Lung (tissue), 12 donors: ENCODE measurements around the gene C9orf50. TPM values are rescaled to one million over a fixed set of nuclear protein-coding genes. Genes with fewer than 3 reads are reported as not detected.

Experiments used
- ATAC-seq: fragments of 200-7000 bp; cut with Tn5 transposase; one replicate; pipeline ENCODE4 v1.9.1; 2020; ENCODE audit warnings: moderate number of reproducible peaks; ENCODE audit not compliant: insufficient read depth, low FRiP score
- DNase-seq, 3 donors: peaks; one replicate each; pipeline ENCODE4 v3.0.0-alpha.2; 2013 to 2017
- H3K27ac ChIP-seq, 2 donors: one replicate each; pipeline ENCODE4 v1.5.1; 2013; ENCODE audit warnings: mild to moderate bottlenecking in 2 of 2, moderate library complexity in 2 of 2, control low read depth in 1 of 2, inconsistent platforms in 1 of 2, low read depth in 1 of 2, low read length in 1 of 2
- H3K27me3 ChIP-seq, 3 donors: one replicate each; pipeline ENCODE4 v1.5.1; 2013; ENCODE audit warnings: low read length in 2 of 3; ENCODE audit not compliant: control insufficient read depth in 3 of 3, insufficient read depth in 3 of 3
- H3K36me3 ChIP-seq, 4 donors: one replicate each; pipeline ENCODE4 v1.5.1; 2013; ENCODE audit warnings: low read length in 4 of 4, mild to moderate bottlenecking in 1 of 4, moderate library complexity in 1 of 4; ENCODE audit not compliant: control insufficient read depth in 4 of 4, insufficient read depth in 4 of 4
- H3K4me1 ChIP-seq, 5 donors: one replicate each; pipeline ENCODE4 v1.5.1; 2013; ENCODE audit warnings: low read length in 5 of 5, mild to moderate bottlenecking in 2 of 5, moderate library complexity in 1 of 5; ENCODE audit not compliant: control insufficient read depth in 5 of 5, insufficient read depth in 5 of 5
- H3K4me3 ChIP-seq: one replicate; pipeline ENCODE4 v1.5.1; 2013; ENCODE audit warnings: mild to moderate bottlenecking, control low read depth, moderate library complexity
- H3K9ac ChIP-seq, 2 donors: one replicate each; pipeline ENCODE4 v1.5.1; 2013; ENCODE audit warnings: low read length in 2 of 2, control low read depth in 1 of 2; ENCODE audit not compliant: insufficient read depth in 1 of 2
- H3K9me3 ChIP-seq, 4 donors: one replicate each; pipeline ENCODE4 v1.5.1; 2013; ENCODE audit warnings: low read length in 3 of 4, mild to moderate bottlenecking in 1 of 4, moderate library complexity in 1 of 4; ENCODE audit not compliant: control insufficient read depth in 4 of 4, insufficient read depth in 3 of 4
- WGBS, 2 donors: extraction: QIAGEN DNeasy Blood & Tissue Kit; methylation state at CpG; one replicate each; pipeline ENCODE4 v1.1.7; 2013; 5-methylcytosine and 5-hydroxymethylcytosine counted together
- polyA plus RNA-seq, 2 donors: library from polyadenylated mRNA; stranded (reverse); fragments of 200-250 nt; gene quantifications; one replicate each; pipeline ENCODE4 v1.2.1, GENCODE V29; 2013
- total RNA-seq, 2 donors: library from RNA; depleted of rRNA in 1 of 2; stranded (reverse); fragments of >200 nt in 1 of 2; gene quantifications; one replicate each; pipeline ENCODE4 v1.2.1, GENCODE V29; 2014 to 2021
- TF ChIP-seq, protein P1 (sequence below): IDR thresholded peaks from 2 replicates; pipeline ENCODE4 v1.5.1; 2012; ENCODE audit warnings: mild to moderate bottlenecking; ENCODE audit errors: control extremely low read depth, extremely low read depth
- donor health status: control.
- donor health status: control.
- donor health status: Bipolar disorder and iron deficiency.
- donor health status: healthy.
- donor health status: DM: yes; HTN: yes; CAD: no.

Gene C9orf50
- total and polyA plus RNA-seq, 4 donors = 0.15 to 0.28 TPM; not detected in 2

GRCh38 chr9:129626625-129627284, 5.9 kb upstream of the C9orf50 start:
- peak overlapping the region; percentile 2 to 58 for H3K9ac ChIP-seq
- DNase-seq = no peak
- H3K27me3 ChIP-seq = no peaks in the 10 kb centered on the region
- H3K36me3 ChIP-seq = peaks cover 0 to 6% (median 1%) of the 10 kb centered on the region in 4 donors
- H3K4me1 ChIP-seq = peaks cover 0 to 26% (median 12%) of the 10 kb centered on the region in 5 donors
- TF ChIP-seq, protein P1, sequence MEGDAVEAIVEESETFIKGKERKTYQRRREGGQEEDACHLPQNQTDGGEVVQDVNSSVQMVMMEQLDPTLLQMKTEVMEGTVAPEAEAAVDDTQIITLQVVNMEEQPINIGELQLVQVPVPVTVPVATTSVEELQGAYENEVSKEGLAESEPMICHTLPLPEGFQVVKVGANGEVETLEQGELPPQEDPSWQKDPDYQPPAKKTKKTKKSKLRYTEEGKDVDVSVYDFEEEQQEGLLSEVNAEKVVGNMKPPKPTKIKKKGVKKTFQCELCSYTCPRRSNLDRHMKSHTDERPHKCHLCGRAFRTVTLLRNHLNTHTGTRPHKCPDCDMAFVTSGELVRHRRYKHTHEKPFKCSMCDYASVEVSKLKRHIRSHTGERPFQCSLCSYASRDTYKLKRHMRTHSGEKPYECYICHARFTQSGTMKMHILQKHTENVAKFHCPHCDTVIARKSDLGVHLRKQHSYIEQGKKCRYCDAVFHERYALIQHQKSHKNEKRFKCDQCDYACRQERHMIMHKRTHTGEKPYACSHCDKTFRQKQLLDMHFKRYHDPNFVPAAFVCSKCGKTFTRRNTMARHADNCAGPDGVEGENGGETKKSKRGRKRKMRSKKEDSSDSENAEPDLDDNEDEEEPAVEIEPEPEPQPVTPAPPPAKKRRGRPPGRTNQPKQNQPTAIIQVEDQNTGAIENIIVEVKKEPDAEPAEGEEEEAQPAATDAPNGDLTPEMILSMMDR = no peak
- peak; percentile 16 for ATAC-seq
- H3K9me3 ChIP-seq = no peaks in the 10 kb centered on the region
- H3K27ac ChIP-seq = peak overlapping the region; percentile 90 to 94
- 2 to 5% methylated on average over 20 of the region's 20 CpGs for WGBS, 2 donors
- peak overlapping the region; percentile 63 for H3K4me3 ChIP-seq

DNA sequence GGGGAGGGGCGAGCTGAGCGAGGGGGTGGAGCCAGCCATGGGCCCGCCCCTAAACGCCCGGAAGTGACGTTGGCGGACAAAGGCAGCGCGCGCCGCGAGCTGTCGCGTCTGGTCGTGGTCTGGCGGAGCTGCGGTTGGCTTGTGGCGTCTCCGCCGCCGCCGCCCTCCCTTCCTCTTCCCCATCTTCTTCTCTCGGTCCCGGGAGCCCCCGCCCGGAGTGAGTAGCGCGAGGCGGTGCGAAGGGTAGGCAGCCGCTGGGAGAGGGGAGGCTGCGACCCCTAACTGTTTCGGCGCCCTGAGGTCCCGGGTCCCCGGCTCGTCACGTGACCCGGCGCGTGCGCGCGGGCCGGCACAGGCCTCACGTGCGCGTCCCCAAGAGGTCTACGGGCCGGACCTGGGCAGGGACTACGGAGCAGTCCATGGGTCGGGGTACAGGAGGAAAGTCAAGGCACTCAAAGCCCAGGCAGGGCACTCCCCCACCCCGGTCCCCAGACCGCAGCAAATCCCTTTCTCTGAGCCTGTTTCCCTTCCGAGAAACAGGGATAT, 5.3 kb upstream of the C9orf50 start, which contains the start of gene NTMT1:
NTMT1 (plus strand) TSS at position 85 of the 546 bp plus-strand sequence. CDS start 6,541 bp downstream, outside the sequence.
- Histone ChIP-seq H3K9ac (peak within 1 kb of the TSS; percentile 2 to 58), H3K4me3 (peak within 1 kb of the TSS; percentile 63), H3K36me3 (peaks cover 0 to 2% (median under 1%) of the 10 kb centered on the region in 4 donors), H3K4me1 (peaks cover 0 to 26% (median 10%) of the 10 kb centered on the region in 5 donors), H3K9me3 (no peaks in the 10 kb centered on the region), H3K27ac (peak within 1 kb of the TSS; percentile 90 to 94), H3K27me3 (no peaks in the 10 kb centered on the region)
- peak; percentile 90 to 92 (median 91) for DNase-seq
- TF ChIP-seq, protein P1 = no peak
- 0 to 1% methylated on average over 48 to 55 of the region's 55 CpGs for WGBS, 2 donors
- peak; percentile 92 for ATAC-seq

DNA sequence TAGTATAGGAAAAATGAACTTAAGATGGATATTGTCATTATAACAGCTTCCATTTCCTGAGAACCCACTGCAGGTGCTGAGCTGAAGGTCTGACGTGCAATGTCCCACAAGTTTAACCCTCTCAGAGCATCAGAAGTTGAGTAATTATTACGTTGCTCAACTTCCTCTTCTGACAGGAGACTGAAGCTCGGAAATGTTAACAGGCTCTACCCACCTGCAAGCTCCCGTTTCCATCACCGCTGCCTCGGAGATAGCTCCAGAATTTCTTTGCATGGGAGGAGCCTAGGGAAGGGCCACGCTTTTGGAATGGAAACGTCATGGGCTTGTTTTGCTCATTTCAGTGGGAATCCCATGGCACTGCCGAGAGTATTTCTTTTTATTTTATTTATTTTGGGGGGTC, 4.0 kb upstream of the C9orf50 start:
- H3K4me1 ChIP-seq = peaks cover 0 to 26% (median 14%) of the 10 kb centered on the region in 5 donors
- DNase-seq (peak in 1 of 3 donors; percentile 31), ATAC-seq (no peak)
- peaks cover 0 to 1% (median 0%) of the 10 kb centered on the region in 4 donors for H3K9me3 ChIP-seq
- H3K4me3 ChIP-seq = no peak overlapping the region
- peaks cover 0 to 2% (median 0%) of the 10 kb centered on the region in 4 donors for H3K36me3 ChIP-seq
- H3K27me3 ChIP-seq = no peaks in the 10 kb centered on the region
- no peak overlapping the region for H3K9ac ChIP-seq
- WGBS, 2 donors = 17 to 25% methylated on average over 9 of the region's 9 CpGs
- no peak overlapping the region for H3K27ac ChIP-seq
- TF ChIP-seq, protein P1 = no peak
